HT-29 (cell line): ENCODE results near the gene LRRC61. TPM values are rescaled to one million over a fixed set of nuclear protein-coding genes. Genes with fewer than 3 reads are reported as not detected.
A peak's percentile ranks its signal among the peaks of the same experiment; 100 is the strongest.
"Not testable (repeated sequence)": the region's sequence is repeated elsewhere in the genome, so short reads cannot be mapped to it uniquely, and the experiment has no call there.

Source experiments
- DNase-seq: peaks from one replicate; pipeline ENCODE4 v3.0.0-alpha.2; 2015; ENCODE audit warnings: low spot score
- total RNA-seq: library from RNA; depleted of rRNA; stranded (reverse); fragments of >200 nt; shearing (Covaris generic); gene quantifications from 2 replicates; pipeline ENCODE4 v1.2.3, GENCODE V29; 2014; rRNA removed

The LRRC61 gene, protein sequence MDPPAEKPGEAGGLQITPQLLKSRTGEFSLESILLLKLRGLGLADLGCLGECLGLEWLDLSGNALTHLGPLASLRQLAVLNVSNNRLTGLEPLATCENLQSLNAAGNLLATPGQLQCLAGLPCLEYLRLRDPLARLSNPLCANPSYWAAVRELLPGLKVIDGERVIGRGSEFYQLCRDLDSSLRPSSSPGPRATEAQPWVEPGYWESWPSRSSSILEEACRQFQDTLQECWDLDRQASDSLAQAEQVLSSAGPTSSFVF
- 74.3 and 76.1 TPM in 2 replicates for total RNA-seq

- peak; percentile 86 for DNase-seq
Measured at GRCh38 chr7:150322833-150323681, at the start of gene LRRC61, which contains the start of gene ACTR3C. Gene LRRC61 (plus strand): TSS chr7:150323355. CDS start chr7:150336862, 13,507 bp downstream. Gene ACTR3C (minus strand): TSS chr7:150323545. CDS start chr7:150295296, 28,249 bp downstream.

DNA sequence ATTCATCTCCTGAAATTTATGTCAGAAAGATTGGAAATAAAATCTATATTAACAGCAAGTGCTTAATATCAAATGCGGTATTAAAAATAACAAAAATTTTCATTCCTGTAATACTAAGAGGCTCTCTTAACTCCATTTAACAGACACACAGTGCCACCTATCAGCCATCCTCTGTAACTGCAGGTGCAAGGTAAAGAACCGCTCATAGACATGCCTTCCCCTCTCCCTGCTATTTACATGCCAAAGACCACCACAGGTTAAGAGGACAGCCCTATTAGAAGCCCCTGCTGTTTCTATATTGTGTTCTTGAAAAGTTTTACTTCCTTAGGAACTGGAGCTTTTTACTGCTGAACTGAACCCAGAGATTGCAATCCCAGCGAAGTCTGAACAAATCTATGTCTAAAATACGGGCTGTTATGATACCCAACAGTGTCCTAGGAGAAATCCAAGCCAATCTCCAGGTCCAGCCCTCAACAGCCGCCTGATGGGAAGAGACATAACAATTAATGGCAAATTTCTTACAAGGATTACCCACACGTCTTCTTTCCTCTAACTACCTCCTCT, 46.9 kb upstream of the LRRC61 start:
- peak; percentile 71 for DNase-seq

GRCh38 chr7:150278383-150278782, 44.8 kb upstream of the LRRC61 start:
- DNase-seq: not testable (repeated sequence)

GRCh38 chr7:150281681-150282403, 41.3 kb upstream of the LRRC61 start:
- DNase-seq: not testable (repeated sequence)

DNA sequence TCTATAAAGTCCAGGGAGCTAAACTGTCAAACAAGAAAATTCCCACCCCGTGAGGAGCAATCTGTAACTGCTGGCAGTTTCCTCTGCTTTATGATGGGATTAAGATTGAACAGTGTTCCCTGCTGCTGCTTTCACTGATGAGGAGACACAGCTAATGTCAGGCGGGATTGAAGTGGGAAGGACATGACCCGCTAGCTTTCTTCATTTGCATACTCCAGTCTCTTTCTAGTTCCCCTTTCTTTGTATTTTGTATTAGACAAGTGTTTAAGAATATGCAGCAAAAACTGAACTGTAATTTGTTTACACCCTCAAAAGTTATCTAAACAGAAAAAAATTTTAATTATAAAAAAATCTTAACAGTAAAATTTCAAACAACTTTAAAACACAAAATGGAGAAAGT, 40.0 kb upstream of the LRRC61 start:
- DNase-seq: not testable (repeated sequence)

- not testable (repeated sequence) for DNase-seq
Measured at GRCh38 chr7:150283608-150284007, 39.5 kb upstream of the LRRC61 start.

GRCh38 chr7:150285849-150286754, 37.1 kb upstream of the LRRC61 start:
- peak; percentile 58 for DNase-seq

DNA sequence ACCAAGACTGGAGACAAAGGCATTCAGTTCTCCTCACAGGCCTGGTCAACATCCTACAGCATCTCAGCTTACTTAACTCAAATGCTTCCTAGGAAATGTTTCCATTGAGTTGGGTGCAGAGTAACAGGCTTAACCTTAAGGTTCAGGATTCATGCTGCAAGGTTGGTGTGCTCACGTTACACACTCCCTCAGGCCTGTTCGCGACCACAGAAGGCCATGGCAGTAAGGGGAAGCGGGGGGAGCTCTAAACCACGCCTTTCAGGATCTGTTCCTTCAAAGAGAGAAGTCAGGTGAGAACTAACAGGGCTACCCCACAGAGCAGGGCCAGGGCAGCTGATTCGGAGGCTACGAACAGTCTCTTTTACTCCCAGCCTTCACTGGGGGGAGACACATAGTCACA, 35.3 kb upstream of the LRRC61 start:
- not testable (repeated sequence) for DNase-seq

DNA sequence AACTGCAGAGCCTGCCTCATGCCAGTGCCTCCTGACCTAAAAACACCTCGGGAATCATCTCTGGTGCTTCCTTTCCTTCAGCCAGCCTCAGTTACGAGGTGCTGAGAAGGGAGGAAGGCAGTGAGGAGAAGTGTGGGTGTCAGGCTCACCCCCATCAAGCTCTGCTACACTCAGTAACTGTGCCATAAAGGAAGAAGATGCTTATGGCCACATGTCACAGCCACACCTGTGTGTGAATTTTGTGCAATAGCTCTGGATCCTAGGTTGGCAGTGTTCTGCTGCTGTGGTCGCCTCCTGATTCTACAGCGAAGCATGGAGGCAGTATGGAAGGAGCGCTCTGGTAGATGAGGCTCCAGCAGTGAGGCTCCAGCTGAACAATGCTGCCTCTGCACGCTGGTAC, 34.3 kb upstream of the LRRC61 start:
- not testable (repeated sequence) for DNase-seq

GRCh38 chr7:150290317-150290716, 32.8 kb upstream of the LRRC61 start:
- DNase-seq: not testable (repeated sequence)

DNA sequence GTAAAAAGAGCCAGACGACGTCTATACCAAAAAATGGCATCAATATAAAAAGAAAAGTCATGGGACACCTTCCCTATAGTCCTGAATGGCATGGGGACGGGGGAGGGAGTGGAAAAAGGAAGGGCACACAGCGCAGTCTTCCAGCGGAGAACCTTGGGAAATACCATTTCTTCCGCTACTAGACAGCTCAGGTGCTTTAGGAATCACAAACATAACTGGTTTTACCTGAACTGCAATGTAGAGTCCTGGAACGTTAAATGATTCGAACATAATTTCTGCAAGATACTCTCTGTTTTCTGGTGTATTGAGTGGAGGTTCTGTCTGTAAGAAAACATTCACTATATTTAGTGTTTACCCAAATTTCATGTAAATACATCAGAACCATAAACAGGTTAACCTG, 28.1 kb upstream of the LRRC61 start:
- DNase-seq: not testable (repeated sequence)

DNA sequence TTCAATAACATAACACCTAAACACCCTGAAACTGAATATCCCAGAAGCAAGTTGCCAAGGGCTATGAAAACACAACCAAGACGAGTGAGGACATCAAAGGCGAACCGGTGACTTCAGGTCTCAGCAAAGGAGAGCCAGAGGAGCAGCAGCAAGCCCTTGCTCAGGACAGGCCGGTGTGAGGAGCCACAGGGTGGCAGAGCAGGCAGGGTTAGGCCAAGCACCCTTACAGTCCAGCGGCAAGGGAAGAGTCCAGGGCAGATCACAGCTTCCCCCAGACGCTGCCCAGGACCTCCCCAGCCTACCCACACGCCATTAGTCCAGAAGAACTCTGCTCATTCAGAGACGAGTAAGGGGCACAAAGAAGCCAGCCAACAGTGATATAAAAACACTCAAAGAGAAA, 27.5 kb upstream of the LRRC61 start:
- not testable (repeated sequence) for DNase-seq

GRCh38 chr7:150296802-150297201, 26.4 kb upstream of the LRRC61 start:
- not testable (repeated sequence) for DNase-seq

GRCh38 chr7:150297978-150298377, 25.2 kb upstream of the LRRC61 start:
- not testable (repeated sequence) for DNase-seq

DNA sequence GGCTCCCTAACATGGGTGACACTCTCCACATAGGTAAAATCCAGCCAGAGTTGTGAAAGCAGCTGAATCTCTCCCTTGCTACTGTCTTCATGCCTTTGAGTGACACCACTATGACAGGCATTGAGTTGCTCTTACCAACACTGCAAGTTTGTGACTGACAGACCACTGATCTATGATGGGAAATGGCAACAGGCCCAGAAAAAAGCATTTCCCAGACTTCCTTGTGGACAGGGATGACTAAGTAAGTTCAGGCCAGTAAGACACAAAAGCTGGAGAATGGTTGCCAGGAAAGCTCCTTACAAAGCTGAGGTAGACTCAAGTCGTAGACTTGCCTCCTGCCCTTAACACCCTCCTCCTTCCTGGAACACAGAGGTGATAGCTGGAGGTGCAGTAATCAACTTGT, 20.2 kb upstream of the LRRC61 start:
- peak; percentile 48 for DNase-seq

- DNase-seq: not testable (repeated sequence)
Measured at GRCh38 chr7:150304499-150305258, 18.5 kb upstream of the LRRC61 start.

GRCh38 chr7:150305259-150305902, 17.8 kb upstream of the LRRC61 start:
- DNase-seq: not testable (repeated sequence)

- not testable (repeated sequence) for DNase-seq
Measured at GRCh38 chr7:150305903-150306284, 17.3 kb upstream of the LRRC61 start.

DNA sequence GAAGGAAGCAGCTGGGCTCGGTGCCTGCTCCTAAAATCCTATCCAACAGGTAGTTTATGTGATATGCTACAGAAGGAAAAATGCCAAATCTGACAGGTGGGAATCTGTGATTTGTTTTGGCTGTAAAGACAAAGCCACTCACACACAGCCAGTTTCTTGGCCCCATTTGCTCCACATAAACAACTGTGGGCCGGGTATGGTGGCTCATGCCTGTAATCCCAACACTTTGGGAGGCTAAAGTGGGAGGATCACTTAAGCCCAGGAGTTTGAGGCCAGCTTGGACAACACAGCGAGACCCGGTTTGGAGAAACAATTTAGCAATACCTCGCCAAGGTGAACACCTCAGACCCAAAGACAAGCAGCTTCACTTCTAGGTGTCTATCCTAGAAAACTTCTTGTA, 16.8 kb upstream of the LRRC61 start:
- not testable (repeated sequence) for DNase-seq
